HG03457 (cell line): ENCODE measurements around the gene TARDBP.
"Not testable (repeated sequence)": the region's sequence is repeated elsewhere in the genome, so short reads cannot be mapped to it uniquely, and the experiment has no call there.

Source experiments
- ATAC-seq: cut with Tn5 transposase; IDR thresholded peaks from one replicate; pipeline ENCODE4 v1.9.1; 2021; ENCODE audit warnings: moderate number of reproducible peaks; ENCODE audit not compliant: unreplicated experiment

Gene TARDBP

DNA sequence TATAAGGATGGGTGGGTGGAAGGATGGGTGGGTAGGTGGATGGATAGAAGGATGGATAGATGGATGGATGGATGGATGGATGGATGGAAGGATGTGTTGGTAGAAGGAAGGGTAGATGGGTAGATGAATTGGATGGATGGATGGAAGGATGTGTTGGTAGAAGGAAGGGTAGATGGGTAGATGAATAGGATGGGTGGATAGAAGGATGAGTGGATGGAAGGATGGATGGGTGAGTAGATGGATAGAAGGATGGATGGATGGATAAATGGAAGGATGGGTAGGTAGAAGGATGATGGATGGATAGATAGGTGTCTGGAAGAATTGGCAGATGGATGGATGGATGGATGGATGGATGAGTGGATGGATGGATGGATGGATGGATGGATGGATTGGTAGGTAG lies 28.6 kb downstream of the TARDBP start:
- no peak for ATAC-seq

DNA sequence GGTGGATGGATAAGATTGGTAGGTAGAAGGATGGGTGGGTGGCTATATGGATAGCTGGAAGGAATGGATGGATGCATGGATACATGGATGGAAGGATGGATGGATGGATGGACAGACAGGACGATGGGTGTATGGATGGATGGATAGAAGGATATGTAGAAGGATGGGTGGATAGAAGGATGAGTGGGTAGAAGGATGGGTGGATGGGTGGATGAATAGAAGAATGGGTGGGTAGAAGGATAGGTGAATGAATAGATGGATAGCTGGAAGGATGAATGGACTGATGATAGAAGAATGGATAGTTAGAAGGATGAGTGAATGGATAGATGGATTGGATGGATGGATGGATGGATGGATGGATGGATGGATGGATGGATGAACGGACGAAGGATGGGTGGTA lies 29.6 kb downstream of the TARDBP start:
- ATAC-seq = no peak

DNA sequence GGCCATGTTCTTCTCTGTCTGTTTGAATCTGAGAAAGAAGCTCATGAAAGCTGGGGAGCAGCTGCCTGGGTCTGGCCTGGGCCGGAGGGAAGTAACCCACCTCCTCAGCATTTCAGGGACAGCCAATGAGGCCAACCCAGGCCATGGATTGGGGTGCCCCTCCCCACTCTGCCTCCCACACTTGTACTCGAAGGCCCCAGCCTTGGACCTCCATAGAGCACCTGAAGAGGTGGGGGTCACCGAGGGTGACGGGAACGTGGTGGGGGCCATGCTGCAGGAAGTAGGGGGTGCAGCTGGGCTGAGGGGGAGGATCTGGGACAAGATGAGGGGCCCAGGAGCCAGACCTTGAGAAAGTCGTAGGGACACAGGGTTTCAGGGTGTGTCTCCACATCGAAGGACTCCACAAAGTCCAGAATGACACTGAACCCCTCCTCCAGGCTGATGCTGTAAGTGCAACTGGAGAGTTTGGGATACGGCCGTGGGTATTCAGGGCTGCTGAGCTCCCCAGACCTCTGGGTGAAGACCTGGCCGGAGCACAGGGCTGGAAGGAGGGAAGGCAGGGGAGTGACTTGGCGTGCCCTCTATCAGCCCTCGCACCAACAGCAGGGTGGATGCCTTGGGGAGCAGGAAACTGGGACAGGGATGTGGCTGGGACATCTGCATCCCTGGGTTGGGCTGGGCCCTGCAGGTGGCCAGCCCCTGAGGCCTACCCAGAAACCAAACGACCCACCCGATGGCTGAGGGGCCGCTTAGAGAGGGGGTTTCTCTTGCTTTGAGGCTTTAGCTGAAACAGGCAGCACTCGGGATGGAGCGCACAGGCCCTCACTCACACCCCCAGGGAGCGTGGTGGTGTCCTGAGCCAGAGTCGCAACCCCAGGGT lies 30.8 kb downstream of the TARDBP start:
- no peak for ATAC-seq

DNA sequence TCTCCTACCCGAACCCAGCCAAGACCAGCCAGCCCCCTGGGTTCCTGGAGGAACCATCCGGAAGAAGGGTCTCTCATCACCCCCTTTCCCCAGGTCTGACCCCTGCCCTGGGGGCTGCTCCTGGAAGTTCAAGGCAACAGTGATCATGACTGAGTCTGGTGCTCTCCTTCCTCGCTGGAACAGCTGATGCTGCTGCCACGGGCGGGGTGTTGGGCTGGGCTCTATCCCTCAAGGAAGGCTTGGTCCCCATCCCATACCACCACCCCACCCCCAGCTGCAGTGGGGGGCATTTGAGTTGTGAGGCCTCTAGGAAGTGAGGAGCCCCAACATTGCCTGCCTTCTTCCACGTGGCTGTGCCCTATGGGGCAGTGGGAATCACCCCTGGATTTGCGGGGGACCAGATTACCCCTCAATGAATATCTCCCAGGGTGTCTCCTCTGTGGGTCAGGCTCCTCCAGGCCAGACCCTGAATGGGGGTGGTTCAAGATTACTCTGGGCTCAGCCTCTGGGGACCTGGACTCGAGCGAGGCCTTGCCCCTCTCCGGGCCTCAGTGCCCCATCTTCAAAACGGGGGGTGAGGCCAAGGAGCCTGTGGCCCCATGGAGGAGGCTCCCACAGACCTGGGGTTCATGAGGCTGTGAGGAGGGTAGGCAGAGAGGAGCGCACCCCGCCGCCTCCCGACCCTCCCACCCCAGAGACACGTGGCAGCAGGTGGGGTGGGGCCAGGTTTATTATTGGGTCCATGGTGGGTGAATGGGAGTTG lies 31.8 kb downstream of the TARDBP start:
- ATAC-seq = no peak

DNA sequence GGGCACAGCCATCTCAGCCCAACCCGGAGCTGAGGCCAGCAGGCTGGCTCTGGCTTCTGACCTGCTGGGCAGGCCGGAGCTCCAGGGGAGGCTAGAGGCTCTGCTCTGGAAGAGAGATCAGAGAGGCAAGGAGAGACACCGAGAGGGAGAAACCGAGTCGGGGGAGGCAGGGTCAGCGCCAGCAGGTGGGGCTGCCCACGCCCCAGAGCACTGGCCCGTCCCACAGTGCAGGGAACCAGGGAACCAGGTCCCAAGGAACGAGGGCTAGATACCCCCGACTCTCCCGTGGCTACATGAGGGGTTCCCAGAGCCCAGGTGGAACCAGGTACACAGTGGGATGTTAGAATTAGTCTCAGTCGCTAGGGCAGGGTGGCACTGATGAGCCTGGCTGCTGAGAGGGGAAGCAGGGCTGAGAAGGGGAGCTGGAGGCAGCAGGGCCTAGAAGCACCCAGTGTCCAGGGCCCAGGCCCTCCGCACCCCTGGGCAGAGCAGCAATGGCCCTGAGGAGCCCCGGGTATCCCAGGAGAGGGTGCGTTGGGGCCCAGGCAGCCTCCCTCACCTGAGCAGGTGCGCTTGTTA lies 32.5 kb downstream of the TARDBP start:
- no peak for ATAC-seq

DNA sequence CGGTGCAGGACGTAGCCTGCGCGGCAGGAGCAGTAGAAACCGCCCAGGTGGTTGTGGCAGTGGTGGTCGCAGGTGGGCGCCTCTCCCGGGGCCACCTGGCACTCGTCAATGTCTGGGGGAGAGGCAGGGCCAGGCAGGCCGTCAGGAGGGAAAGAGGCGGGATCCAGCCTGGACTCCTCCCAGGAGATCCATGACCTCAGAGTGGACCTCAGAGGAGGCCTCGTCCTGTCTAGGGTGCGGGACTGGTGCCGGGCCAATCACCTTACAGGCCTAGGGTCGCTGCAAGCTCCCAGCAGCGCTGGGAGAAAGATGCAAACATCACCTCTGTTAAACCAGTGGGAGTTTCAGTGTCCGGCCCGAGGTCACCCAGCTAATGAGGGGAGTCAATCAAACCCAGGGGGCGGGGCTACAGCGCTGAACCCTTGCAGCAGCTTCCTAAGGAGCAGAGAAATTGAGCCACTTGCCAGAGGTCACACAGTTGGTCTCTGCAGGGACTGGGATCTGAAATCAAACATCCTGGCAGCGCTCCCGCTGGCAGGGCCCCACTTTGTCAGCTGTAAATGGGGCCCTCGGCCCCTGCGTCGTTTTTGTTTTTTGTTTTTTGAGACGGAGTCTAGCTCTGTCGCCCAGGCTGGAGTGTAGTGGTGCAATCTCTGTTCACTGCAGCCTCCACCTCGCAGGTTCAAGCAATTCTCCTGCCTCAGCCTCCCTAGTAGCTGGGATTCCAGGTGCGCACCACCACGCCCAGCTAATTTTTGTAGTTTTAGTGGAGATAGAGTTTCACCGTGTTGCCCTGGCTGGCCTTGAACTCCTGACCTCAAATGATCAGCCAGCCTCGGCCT lies 33.2 kb downstream of the TARDBP start:
- ATAC-seq = no peak

DNA sequence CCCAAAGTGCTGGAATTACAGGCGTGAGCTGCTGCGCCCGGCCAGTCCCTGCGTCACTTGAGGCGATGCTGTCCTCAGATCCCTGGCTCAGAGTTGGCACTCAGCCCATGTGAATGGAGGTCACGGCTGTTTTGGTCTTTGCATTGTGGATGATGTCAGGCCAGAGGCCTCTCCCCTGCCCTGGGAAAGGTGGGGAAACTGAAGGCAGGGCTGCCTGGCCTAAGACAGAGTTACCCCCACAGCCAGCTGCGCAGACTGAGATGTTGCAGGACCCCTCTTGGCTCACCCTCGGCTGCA lies 33.8 kb downstream of the TARDBP start:
- no peak for ATAC-seq

DNA sequence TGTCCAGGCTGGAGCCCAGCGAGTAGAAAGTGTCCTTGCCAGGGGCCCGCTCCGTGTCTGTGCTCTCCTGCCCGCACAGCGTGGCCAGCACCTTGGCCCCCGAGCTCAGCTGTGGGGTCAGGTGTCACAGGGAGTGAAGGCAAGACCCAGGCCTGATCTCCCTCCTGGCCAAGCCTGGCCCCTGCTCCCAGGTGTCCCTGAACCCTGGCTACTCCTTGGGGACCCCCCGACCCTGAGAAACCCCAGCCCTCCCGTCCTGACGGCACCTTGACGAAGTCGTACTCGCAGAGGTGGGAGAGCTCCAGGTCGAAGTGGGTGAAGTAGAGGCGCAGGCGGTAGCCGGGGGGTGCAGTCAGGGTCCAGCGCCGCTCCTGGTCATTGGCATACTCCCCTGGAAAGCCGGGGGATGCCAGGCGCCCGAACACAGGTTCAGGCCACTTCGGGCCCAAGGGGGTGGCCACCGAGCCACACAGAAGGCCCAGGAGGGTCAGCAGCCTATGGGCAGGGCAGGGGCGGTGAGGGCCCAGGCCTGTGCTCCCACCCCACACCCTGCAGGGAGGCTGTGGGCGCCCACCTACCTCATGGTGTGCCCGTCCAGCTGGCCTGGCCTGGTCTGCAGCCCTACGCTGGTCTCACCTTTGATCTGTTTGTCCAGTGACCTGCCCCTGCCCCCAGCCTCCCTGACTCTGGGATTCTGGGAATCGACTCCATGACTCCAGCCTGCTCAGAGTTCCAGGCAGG lies 34.3 kb downstream of the TARDBP start, which contains the start of gene MASP2:
Gene MASP2 (minus strand): TSS at position 615 of the 741 bp plus-strand sequence. CDS start 32 bp downstream, at position 583.
- ATAC-seq = no peak

DNA sequence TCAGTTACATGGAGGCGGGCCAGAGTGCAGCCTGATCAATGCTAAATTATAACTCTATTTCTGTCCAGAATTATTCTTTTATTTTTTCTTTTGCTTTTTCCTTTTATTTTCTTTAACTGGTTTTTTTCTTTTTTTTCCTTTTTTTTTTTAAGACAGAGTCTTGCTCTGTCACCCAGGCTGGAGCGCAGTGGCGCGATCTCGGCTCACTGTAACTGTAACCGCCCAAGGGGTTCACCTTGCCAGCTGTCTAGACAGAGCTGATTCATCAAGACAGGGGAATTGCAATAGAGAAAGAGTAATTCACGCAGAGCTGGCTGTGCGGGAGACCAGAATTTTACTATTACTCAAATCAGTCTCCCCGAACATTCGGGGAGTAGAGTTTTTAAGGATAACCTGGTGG lies 38.7 kb downstream of the TARDBP start:
- ATAC-seq = not testable (repeated sequence)

DNA sequence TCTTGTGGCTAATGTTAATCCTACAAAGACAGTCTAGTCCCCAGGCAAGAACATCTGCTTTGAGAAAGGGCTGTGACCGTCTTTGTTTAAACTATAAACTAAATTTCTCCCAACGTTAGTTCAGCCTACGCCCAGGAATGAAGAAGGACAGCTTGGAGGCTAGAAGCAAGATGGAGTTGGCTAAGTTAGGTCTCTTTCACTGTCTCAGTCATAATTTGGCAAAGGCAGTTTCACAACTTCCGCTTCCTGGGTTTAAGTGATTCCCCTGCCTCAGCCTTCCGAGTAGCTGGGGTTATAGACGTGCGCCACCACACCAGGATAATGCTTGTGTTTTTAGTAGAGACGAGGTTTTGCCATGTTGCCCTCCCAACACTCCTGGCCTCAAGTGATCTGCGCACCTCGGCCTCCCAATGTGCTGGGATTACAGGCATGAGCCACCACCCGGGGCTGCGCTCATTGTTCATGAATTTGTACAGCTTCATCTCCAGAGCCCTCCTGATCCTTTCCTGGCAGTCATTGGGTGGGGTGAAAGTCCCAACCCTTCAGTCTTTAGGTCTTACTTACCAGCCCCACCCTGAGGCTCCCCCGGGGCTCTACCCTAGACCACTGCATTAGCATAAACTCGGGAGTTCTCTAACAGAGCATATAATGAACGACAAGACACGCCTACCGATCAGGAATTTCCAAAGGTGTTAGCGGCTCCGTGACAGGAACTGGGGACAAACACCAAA lies 39.5 kb downstream of the TARDBP start:
- ATAC-seq = no peak

DNA sequence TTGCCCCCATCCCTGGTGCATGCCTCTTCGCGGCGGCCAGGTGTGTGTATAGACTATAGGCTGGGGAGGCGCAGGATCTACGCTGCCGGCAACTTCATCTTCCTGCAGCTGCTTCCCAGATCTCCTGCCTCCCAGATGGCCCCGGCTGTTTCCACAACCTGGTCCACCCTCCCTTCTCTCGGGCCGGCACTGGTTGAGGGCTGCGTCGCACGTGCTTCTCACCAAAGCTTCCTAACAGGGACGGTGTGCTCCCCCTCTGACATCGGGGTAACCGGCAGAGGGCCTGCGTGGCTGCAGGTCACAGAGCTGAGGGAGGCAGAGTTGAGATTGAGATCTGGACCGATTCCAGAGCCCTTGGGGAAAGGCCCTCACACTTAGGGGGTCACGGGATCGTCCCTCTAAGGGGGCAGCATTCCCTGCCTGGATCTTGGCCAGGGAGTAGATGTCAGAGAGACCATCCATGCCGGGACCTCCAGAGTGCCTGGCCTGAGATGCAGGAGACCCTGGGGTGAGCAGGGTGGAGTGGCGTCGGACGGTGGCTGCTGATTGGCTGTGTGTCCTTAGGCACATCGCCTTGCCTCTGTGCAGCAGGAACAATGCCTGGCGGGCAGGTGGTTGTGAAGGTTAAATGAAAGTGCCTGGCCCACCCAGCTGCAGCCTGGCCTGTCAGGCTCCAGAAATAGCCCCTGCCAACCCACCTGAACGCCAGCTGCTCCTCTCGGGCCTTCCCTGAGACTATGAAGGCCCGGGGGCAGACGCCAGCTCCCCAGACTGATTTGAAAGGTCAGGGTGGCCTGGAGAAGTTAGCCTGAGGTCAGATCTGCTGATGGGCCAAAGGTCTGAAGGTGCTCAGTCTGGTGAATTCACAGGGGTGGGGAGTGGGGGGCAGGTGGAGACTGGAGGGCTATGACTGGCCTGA lies 40.6 kb downstream of the TARDBP start:
- ATAC-seq = no peak

DNA sequence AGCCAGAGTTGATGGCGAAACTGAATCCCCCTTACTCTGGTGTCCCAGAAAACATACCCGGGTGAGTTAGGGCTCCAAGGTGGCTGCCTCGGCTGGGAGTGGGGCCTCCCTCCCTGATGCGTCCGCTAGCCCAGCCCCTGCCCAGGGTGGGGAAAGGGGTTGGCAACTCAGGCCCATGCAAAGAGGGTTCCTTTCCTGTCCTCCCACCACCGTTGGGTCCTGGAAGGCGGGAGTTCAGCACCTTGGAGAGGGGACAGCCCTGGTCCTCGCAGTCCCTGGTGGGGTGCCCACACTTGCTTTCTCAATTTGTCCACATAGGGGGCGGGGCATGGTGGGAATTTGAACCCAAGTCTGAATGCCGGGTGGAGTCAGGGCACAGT lies 41.3 kb downstream of the TARDBP start:
- no peak for ATAC-seq

DNA sequence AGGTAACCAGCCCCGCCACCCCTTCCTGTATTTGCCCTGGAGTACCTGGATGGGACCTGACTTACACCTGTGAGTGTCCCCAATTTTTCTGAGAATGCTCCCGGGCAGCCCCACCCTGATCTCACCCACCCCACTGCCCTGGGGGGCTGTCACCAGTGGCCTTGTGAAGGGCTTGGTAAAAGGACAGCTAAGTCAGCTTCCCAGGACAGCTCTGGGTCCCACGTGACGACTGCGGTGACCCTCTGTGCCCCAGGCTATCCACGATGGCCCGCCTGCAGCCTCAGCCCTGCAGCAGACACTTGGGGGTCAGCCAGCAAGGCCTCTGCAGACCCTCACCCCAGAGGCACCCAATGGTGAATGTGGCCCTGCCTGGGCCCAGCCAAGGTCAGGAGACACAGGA lies 41.7 kb downstream of the TARDBP start:
- ATAC-seq = no peak

DNA sequence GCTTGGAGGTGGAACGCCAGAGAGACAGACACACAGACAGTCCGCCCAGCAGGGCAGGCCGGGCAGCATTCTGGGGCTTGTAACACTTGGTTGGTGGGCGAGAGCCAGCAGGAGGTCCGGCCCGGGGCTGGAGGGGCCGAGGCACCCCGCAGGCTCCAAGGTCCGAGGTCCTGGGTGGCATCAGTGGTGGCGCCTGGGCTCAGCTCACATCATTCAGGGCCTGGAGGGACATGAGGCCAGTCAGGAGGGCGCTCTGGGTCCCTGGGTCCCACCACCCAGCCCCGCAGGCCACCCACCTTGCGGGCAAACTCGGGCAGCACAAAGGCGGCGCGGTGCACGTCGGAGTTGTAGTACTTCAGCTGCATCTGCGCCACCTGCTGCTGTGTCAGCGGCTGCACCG lies 42.2 kb downstream of the TARDBP start:
- no peak for ATAC-seq

DNA sequence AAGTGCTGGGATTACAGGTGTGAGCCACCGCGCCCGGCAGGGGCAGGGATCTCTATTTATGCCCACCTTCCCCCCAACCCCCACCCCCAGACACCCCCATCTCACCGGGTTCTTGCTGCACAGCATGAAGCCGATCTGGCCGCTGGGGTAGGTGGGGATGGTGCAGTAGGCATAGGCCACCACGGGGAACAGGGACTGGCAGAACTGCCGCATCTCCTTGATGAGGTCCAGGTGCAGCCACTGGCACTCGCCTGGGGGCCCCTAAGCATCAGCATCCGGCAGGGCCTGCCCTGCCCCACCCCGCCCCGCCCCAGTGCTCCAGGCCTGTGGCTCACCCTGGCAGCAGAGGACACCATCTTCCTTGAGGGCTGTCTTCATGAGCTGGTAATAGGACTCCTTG lies 43.2 kb downstream of the TARDBP start:
- no peak for ATAC-seq

DNA sequence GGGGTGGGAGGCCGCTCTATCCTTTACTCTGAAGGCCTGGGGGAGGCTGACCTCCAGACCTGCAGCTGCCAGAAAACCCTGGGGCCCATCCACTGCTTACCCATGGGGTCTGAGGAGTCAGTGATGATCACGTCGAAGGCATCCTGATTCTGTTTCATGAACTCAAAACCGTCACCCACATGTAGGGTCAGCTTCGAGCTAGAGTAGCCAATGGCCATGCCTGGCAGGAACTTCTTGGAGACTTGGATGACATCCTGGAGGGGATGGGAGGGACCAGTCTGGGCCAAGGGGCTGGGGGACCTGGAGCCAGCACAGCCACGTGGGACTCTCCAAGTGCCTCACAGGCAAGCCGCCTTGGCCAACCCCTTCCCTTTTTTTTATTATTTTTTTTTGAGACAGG lies 44.0 kb downstream of the TARDBP start:
- ATAC-seq = no peak

DNA sequence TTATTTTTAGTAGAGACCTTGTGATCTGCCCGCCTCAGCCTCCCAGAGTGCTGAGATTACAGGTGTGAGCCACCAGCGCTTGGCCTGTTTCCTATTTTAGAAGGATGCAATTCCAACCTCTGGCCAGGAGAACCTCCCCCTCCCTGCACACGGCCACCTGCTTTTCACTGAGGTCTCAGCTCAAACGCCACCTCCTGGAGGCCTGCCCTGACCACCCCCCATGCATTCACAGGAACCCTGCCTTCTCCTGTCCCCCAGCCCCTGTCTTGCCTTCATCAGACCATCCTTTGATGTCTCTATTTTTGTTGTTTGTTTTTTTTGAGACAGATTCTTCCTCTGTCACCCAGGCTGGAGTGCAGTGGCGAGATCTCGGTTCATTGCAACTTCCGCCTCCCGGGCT lies 45.0 kb downstream of the TARDBP start:
- ATAC-seq = no peak

DNA sequence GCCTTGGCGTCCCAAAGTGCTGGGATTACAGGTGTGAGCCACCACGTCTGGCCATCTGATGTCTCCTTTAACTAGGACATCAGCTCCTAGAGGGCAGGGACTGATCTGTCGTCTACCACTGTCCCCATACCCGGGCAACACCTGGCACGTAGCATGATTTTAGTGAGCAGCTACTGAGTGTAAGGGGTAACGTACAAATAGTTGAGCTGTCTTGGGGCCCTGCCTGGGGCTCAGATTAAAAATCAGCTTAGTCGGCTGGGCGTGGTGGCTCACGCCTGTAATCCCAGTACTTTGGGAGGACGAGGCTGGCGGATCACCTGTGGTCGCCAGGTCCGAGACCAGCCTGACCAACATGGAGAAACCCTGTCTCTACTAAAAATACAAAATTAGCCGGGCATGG lies 45.6 kb downstream of the TARDBP start:
- no peak for ATAC-seq
